Smooth muscle cell (in vitro differentiated cells): Measurements from ENCODE around the gene GSG1L. TPM values are rescaled to one million over a fixed set of nuclear protein-coding genes. Genes with fewer than 3 reads are reported as not detected.

ENCODE experiments used
- DNase-seq: peaks from one replicate; lab custom pipeline; 2025; ENCODE audit not compliant: unreplicated experiment; lab: John Stamatoyannopoulos, UW
- H2AFZ ChIP-seq: fragments of 200-600 bp; sonication (generic); 2 replicates; pipeline ENCODE4 v1.6.0; 2016; ENCODE audit warnings: antibody characterized with exemption, low read depth, mild to moderate bottlenecking
- H3F3A ChIP-seq: fragments of 200-600 bp; sonication (generic); 2 replicates; pipeline ENCODE4 v1.6.0; 2017; ENCODE audit warnings: antibody characterized with exemption, low read depth
- H3K27ac ChIP-seq: fragments of 200-600 bp; sonication (generic); 2 replicates; pipeline ENCODE4 v1.5.1; 2016; ENCODE audit warnings: low read depth, mild to moderate bottlenecking
- H3K27me3 ChIP-seq: fragments of 200-600 bp; sonication (generic); 2 replicates; pipeline ENCODE4 v1.6.1; 2016; ENCODE audit warnings: low read depth, mild to moderate bottlenecking
- H3K36me3 ChIP-seq: fragments of 200-600 bp; sonication (generic); 2 replicates; pipeline ENCODE4 v1.5.1; 2016; ENCODE audit warnings: low read depth
- H3K4me1 ChIP-seq: fragments of 200-600 bp; sonication (generic); 2 replicates; pipeline ENCODE4 v1.5.1; 2016; ENCODE audit warnings: low read depth
- H3K4me2 ChIP-seq: fragments of 200-600 bp; sonication (generic); 2 replicates; pipeline ENCODE4 v1.6.0; 2016; ENCODE audit warnings: mild to moderate bottlenecking
- H3K4me3 ChIP-seq: fragments of 200-600 bp; sonication (generic); 2 replicates; pipeline ENCODE4 v1.5.1; 2016; ENCODE audit warnings: mild to moderate bottlenecking
- H3K79me2 ChIP-seq: fragments of 200-600 bp; sonication (generic); 2 replicates; pipeline ENCODE4 v1.6.0; 2016; ENCODE audit warnings: low read depth, mild to moderate bottlenecking
- H3K9ac ChIP-seq: fragments of 200-600 bp; sonication (generic); 2 replicates; pipeline ENCODE4 v1.6.0; 2016; ENCODE audit warnings: low read depth
- H3K9me3 ChIP-seq: fragments of 200-600 bp; sonication (generic); replicated peaks from 2 replicates; pipeline ENCODE4 v1.5.1; 2016; ENCODE audit warnings: low read depth
- H4K20me1 ChIP-seq: fragments of 200-600 bp; sonication (generic); 2 replicates; pipeline ENCODE4 v1.6.0; 2016; ENCODE audit warnings: low read depth
- WGBS: methylation state at CpG from one replicate; pipeline ENCODE4 v1.1.7; 2016; ENCODE audit warnings: low lambda C conversion rate; 5-methylcytosine and 5-hydroxymethylcytosine counted together
- polyA plus RNA-seq: library from polyadenylated mRNA; unstranded; fragments of >200 nt; fragmentation: Nextera tagmentation; extraction: Ambion mirVana; gene quantifications from 2 replicates; pipeline ENCODE4 v1.2.1, GENCODE V29; 2016
- total RNA-seq: library from RNA; depleted of rRNA; stranded (reverse); fragments of >200 nt; gene quantifications from 2 replicates; pipeline ENCODE4 v1.2.3, GENCODE V29; 2014
- TF ChIP-seq, protein P1 (sequence below): fragments of 200-600 bp; sonication (generic); IDR thresholded peaks from 2 replicates; pipeline ENCODE4 v1.5.1; 2017; ENCODE audit warnings: borderline replicate concordance, mild to moderate bottlenecking, antibody characterized with exemption; ENCODE audit not compliant: insufficient read depth, poor library complexity, severe bottlenecking

The GSG1L gene
- total and polyA plus RNA-seq, 2 experiments from 2014 or later: 0.31 TPM; not detected in 1

DNA sequence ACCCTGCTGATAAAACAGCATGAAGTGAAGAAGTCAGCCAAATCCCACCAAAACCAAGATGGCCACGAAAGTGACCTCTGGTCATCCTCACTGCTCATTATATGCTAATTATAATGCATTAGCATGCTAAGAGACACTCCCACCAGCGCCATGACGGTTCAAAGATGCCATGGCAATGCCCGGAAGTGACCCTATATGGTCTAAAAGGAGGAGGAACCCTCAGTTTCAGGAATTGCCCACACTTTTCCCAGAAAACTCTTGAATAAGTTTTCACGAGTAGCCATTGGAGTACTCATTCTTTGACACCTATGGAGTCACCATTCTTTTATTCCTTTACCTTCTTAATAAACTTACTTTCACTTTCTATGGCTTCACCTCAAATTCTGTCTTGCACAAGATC, 44.3 kb downstream of the GSG1L start:
- DNase-seq: no peak
- Histone ChIP-seq H3K9ac (no peak overlapping the region), H3K27ac (no peak overlapping the region), H2AFZ (no peak overlapping the region), H3K4me2 (no peak overlapping the region), H3K9me3 (no peaks in the 10 kb centered on the region), H3K36me3 (no peaks in the 10 kb centered on the region), H3K4me3 (no peak overlapping the region), H4K20me1 (no peaks in the 10 kb centered on the region), H3F3A (no peaks in the 10 kb centered on the region), H3K27me3 (no peaks in the 10 kb centered on the region), H3K4me1 (no peaks in the 10 kb centered on the region), H3K79me2 (no peaks in the 10 kb centered on the region)
- 87% methylated on average over 5 of the region's 5 CpGs for WGBS
- TF ChIP-seq, protein P1, sequence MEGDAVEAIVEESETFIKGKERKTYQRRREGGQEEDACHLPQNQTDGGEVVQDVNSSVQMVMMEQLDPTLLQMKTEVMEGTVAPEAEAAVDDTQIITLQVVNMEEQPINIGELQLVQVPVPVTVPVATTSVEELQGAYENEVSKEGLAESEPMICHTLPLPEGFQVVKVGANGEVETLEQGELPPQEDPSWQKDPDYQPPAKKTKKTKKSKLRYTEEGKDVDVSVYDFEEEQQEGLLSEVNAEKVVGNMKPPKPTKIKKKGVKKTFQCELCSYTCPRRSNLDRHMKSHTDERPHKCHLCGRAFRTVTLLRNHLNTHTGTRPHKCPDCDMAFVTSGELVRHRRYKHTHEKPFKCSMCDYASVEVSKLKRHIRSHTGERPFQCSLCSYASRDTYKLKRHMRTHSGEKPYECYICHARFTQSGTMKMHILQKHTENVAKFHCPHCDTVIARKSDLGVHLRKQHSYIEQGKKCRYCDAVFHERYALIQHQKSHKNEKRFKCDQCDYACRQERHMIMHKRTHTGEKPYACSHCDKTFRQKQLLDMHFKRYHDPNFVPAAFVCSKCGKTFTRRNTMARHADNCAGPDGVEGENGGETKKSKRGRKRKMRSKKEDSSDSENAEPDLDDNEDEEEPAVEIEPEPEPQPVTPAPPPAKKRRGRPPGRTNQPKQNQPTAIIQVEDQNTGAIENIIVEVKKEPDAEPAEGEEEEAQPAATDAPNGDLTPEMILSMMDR: no peak

GRCh38 chr16:28014851-28015250, 48.7 kb downstream of the GSG1L start:
- Histone ChIP-seq H3K79me2 (no peaks in the 10 kb centered on the region), H4K20me1 (no peaks in the 10 kb centered on the region), H3K27me3 (no peaks in the 10 kb centered on the region), H3K9ac (no peak overlapping the region), H3K4me3 (no peak overlapping the region), H3K36me3 (no peaks in the 10 kb centered on the region), H3K27ac (no peak overlapping the region), H3K4me1 (no peaks in the 10 kb centered on the region), H3F3A (no peaks in the 10 kb centered on the region), H3K4me2 (no peak overlapping the region), H3K9me3 (no peaks in the 10 kb centered on the region), H2AFZ (no peak overlapping the region)
- DNase-seq: no peak
- WGBS: 87% methylated on average over 3 of the region's 3 CpGs
- TF ChIP-seq, protein P1: no peak

GRCh38 chr16:28013878-28014277, 49.6 kb downstream of the GSG1L start:
- 86% methylated on average over 2 of the region's 2 CpGs for WGBS
- Histone ChIP-seq H3K4me3 (no peak overlapping the region), H4K20me1 (no peaks in the 10 kb centered on the region), H3K27ac (no peak overlapping the region), H3K79me2 (no peaks in the 10 kb centered on the region), H3K4me1 (no peaks in the 10 kb centered on the region), H3K27me3 (no peaks in the 10 kb centered on the region), H3K36me3 (no peaks in the 10 kb centered on the region), H3K9ac (no peak overlapping the region), H3F3A (no peaks in the 10 kb centered on the region), H3K9me3 (no peaks in the 10 kb centered on the region), H3K4me2 (no peak overlapping the region), H2AFZ (no peak overlapping the region)
- no peak for DNase-seq
- TF ChIP-seq, protein P1: no peak

DNA sequence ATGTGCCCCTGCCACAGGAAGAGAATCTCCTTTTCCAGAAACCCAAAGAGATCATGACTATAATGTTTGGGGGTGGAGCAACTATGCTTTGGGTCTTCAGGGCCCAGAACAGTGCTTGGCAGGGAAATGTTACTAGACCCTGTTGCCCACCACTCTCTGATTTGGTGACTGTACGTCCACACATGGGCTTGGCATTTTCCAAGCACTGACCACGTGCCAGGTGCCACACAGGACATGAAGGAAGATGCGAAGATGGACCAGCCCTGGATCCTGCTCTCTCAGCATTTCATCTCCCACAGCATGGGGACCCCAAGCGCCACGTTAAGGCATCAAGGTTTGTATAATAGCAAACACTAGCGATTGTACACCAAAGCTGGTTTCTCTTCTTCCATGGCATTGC, 50.1 kb downstream of the GSG1L start:
- Histone ChIP-seq H3K4me2 (no peak overlapping the region), H3K79me2 (no peaks in the 10 kb centered on the region), H3K4me3 (no peak overlapping the region), H3K36me3 (no peaks in the 10 kb centered on the region), H3K4me1 (no peaks in the 10 kb centered on the region), H3F3A (no peaks in the 10 kb centered on the region), H4K20me1 (no peaks in the 10 kb centered on the region), H3K27me3 (no peaks in the 10 kb centered on the region), H3K27ac (no peak overlapping the region), H3K9me3 (no peaks in the 10 kb centered on the region), H3K9ac (no peak overlapping the region), H2AFZ (no peak overlapping the region)
- WGBS: 78% methylated on average over 6 of the region's 6 CpGs
- no peak for DNase-seq
- TF ChIP-seq, protein P1: no peak
